OCI-LY1 (cell line): ENCODE measurements around the gene PPP2R3C.

Source experiments
- H2AFZ ChIP-seq: fragments of 200-600 bp; sonication (generic), shearing (Covaris generic); 2 replicates; pipeline ENCODE4 v1.6.0; 2014; ENCODE audit warnings: antibody characterized with exemption, mild to moderate bottlenecking, low read length
- H3F3A ChIP-seq: fragments of 200-600 bp; sonication (generic), shearing (Covaris generic); 2 replicates; pipeline ENCODE4 v1.6.0; 2014; ENCODE audit warnings: mild to moderate bottlenecking, antibody characterized with exemption, low read length, moderate library complexity; ENCODE audit not compliant: insufficient read depth
- H3K27ac ChIP-seq: fragments of 200-600 bp; sonication (generic); 2 replicates; pipeline ENCODE4 v1.5.1; 2014; ENCODE audit warnings: low read length, mixed run types, mild to moderate bottlenecking, low read depth; ENCODE audit not compliant: poor library complexity, severe bottlenecking
- H3K27me3 ChIP-seq: fragments of 200-600 bp; sonication (generic); 2 replicates; pipeline ENCODE4 v1.6.0; 2014; ENCODE audit warnings: antibody characterized with exemption, mild to moderate bottlenecking, low read length, moderate library complexity; ENCODE audit not compliant: insufficient read depth
- H3K36me3 ChIP-seq: fragments of 200-600 bp; sonication (generic); 2 replicates; pipeline ENCODE4 v1.6.1; 2014; ENCODE audit warnings: mild to moderate bottlenecking, antibody characterized with exemption, low read length, moderate library complexity, mixed read lengths; ENCODE audit not compliant: insufficient read depth
- H3K4me1 ChIP-seq: fragments of 200-600 bp; sonication (generic); 2 replicates; pipeline ENCODE4 v1.5.1; 2014; ENCODE audit warnings: mild to moderate bottlenecking, low read length, moderate library complexity; ENCODE audit not compliant: insufficient read depth, severe bottlenecking
- H3K4me2 ChIP-seq: fragments of 200-600 bp; sonication (generic), shearing (Covaris generic); 2 replicates; pipeline ENCODE4 v1.6.1; 2014; ENCODE audit warnings: low read length
- H3K4me3 ChIP-seq: fragments of 200-600 bp; sonication (generic); 2 replicates; pipeline ENCODE4 v1.5.1; 2014; ENCODE audit warnings: low read length, low read depth, mild to moderate bottlenecking, mixed read lengths; ENCODE audit not compliant: poor library complexity, severe bottlenecking
- H3K79me2 ChIP-seq: fragments of 200-600 bp; shearing (Covaris generic); 2 replicates; pipeline ENCODE4 v1.6.1; 2016; ENCODE audit warnings: mixed run types, low read length, mixed read lengths; ENCODE audit not compliant: insufficient read depth
- H3K9ac ChIP-seq: fragments of 200-600 bp; sonication (generic), shearing (Covaris generic); 2 replicates; pipeline ENCODE4 v1.6.1; 2014; ENCODE audit warnings: mild to moderate bottlenecking, low read length, mixed read lengths
- H3K9me2 ChIP-seq: fragments of 200-600 bp; sonication (generic), shearing (Covaris generic); 2 replicates; pipeline ENCODE4 v1.6.1; 2014; ENCODE audit warnings: low read depth, mild to moderate bottlenecking, low read length, mixed read lengths
- H3K9me3 ChIP-seq: fragments of 200-600 bp; shearing (Covaris generic); 2 replicates; pipeline ENCODE4 v1.6.1; 2014; ENCODE audit warnings: low read length, mixed read lengths
- H4K20me1 ChIP-seq: fragments of 200-600 bp; sonication (generic), shearing (Covaris generic); 2 replicates; pipeline ENCODE4 v1.6.0; 2016; ENCODE audit warnings: mild to moderate bottlenecking, low read length; ENCODE audit not compliant: insufficient read depth
- CTCF ChIP-seq: fragments of 200-600 bp; sonication (generic), shearing (Covaris generic); IDR thresholded peaks from 2 replicates; pipeline ENCODE4 v1.5.1; 2017; ENCODE audit warnings: mild to moderate bottlenecking, antibody characterized with exemption, low read length, moderate library complexity, mixed read lengths
- EZH2 ChIP-seq: fragments of 200-600 bp; sonication (generic), shearing (Covaris generic); IDR thresholded peaks from 2 replicates; pipeline ENCODE4 v1.8.0; 2017; ENCODE audit warnings: borderline replicate concordance, mixed run types, mild to moderate bottlenecking, antibody characterized with exemption, low read length, moderate library complexity, mixed read lengths

Gene PPP2R3C

GRCh38 chr14:35116242-35116641 lies 5.5 kb downstream of the PPP2R3C start:
- Histone ChIP-seq H3F3A (no peaks in the 10 kb centered on the region), H2AFZ (no peak overlapping the region), H3K36me3 (peaks cover 61% of the 10 kb centered on the region), H3K27me3 (no peaks in the 10 kb centered on the region), H3K4me3 (no peak overlapping the region), H3K27ac (no peak overlapping the region), H4K20me1 (no peaks in the 10 kb centered on the region), H3K9ac (no peak overlapping the region), H3K4me2 (no peak overlapping the region), H3K4me1 (peaks cover 14% of the 10 kb centered on the region), H3K79me2 (peaks cover 8% of the 10 kb centered on the region; the same call in 1 of the 2 replicates), H3K9me2 (no peaks in the 10 kb centered on the region), H3K9me3 (peaks cover 3% of the 10 kb centered on the region; the same call in 1 of the 2 replicates)
- TF ChIP-seq CTCF: no peak
- no peak for TF ChIP-seq EZH2

GRCh38 chr14:35114036-35114435 lies 7.8 kb downstream of the PPP2R3C start:
- Histone ChIP-seq H3K27me3 (no peaks in the 10 kb centered on the region), H3K27ac (no peak overlapping the region), H3K79me2 (peaks cover 4% of the 10 kb centered on the region; the same call in 1 of the 2 replicates), H3K36me3 (peaks cover 78% of the 10 kb centered on the region), H3F3A (no peaks in the 10 kb centered on the region), H3K4me1 (no peaks in the 10 kb centered on the region), H3K9me2 (no peaks in the 10 kb centered on the region), H3K9ac (no peak overlapping the region), H4K20me1 (no peaks in the 10 kb centered on the region), H3K4me3 (no peak overlapping the region), H3K4me2 (no peak overlapping the region), H2AFZ (no peak overlapping the region), H3K9me3 (peaks cover 3% of the 10 kb centered on the region; the same call in 1 of the 2 replicates)
- TF ChIP-seq CTCF (no peak), EZH2 (no peak)

- Histone ChIP-seq H3K27me3 (no peaks in the 10 kb centered on the region), H2AFZ (no peak overlapping the region), H3K4me3 (no peak overlapping the region), H3F3A (no peaks in the 10 kb centered on the region), H3K79me2 (peaks cover 4% of the 10 kb centered on the region; the same call in 1 of the 2 replicates), H4K20me1 (no peaks in the 10 kb centered on the region), H3K9me3 (peaks cover 3% of the 10 kb centered on the region; the same call in 1 of the 2 replicates), H3K36me3 (peaks cover 78% of the 10 kb centered on the region), H3K4me2 (no peak overlapping the region), H3K9me2 (no peaks in the 10 kb centered on the region), H3K9ac (no peak overlapping the region), H3K4me1 (no peaks in the 10 kb centered on the region), H3K27ac (no peak overlapping the region)
- TF ChIP-seq CTCF (no peak), EZH2 (no peak)
Observed at GRCh38 chr14:35113308-35113950, 8.4 kb downstream of the PPP2R3C start.
